ENCODE measurements around the gene NTM. TPM values are rescaled to one million over a fixed set of nuclear protein-coding genes. Genes with fewer than 3 reads are reported as not detected.

The NTM gene
- total and polyA plus RNA-seq, 2 experiments from 2014 or later = 2.2 to 4.9 TPM

GRCh38 chr11:131327421-131327820 lies 43.0 kb upstream of the NTM start:
- Histone ChIP-seq H3K4me1 (ENCODE audit: insufficient read depth) (no peaks in the 10 kb centered on the region), H3K79me2 (no peaks in the 10 kb centered on the region), H3K4me2 (no peak overlapping the region), H3K9me3 (ENCODE audit: low read depth) (no peaks in the 10 kb centered on the region), H4K20me1 (ENCODE audit: insufficient read depth, poor library complexity, severe bottlenecking) (no peaks in the 10 kb centered on the region), H3K27me3 (peaks cover 8% of the 10 kb centered on the region), H2AFZ (no peak overlapping the region), H3K36me3 (replicated peaks; ENCODE audit: insufficient read depth, low read depth) (no peaks in the 10 kb centered on the region), H3K4me3 (no peak overlapping the region), H3K27ac (no peak overlapping the region), H3K9me2 (replicated peaks; ENCODE audit: insufficient read depth) (no peaks in the 10 kb centered on the region)
- no peak for DNase-seq (ENCODE audit: low spot score)
- 59% methylated on average over 5 of the region's 5 CpGs for WGBS (ENCODE audit: low lambda C conversion rate, missing lambda C conversion rate)
- TF ChIP-seq EZH2 (IDR thresholded peaks at IDR 0.05; ENCODE audit: borderline replicate concordance) = no peak
- TF ChIP-seq EZH2phosphoT487 (IDR thresholded peaks at IDR 0.05; ENCODE audit: low read depth, severe bottlenecking, unreplicated experiment) = no peak
- TF ChIP-seq, protein P1, sequence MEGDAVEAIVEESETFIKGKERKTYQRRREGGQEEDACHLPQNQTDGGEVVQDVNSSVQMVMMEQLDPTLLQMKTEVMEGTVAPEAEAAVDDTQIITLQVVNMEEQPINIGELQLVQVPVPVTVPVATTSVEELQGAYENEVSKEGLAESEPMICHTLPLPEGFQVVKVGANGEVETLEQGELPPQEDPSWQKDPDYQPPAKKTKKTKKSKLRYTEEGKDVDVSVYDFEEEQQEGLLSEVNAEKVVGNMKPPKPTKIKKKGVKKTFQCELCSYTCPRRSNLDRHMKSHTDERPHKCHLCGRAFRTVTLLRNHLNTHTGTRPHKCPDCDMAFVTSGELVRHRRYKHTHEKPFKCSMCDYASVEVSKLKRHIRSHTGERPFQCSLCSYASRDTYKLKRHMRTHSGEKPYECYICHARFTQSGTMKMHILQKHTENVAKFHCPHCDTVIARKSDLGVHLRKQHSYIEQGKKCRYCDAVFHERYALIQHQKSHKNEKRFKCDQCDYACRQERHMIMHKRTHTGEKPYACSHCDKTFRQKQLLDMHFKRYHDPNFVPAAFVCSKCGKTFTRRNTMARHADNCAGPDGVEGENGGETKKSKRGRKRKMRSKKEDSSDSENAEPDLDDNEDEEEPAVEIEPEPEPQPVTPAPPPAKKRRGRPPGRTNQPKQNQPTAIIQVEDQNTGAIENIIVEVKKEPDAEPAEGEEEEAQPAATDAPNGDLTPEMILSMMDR (IDR thresholded peaks at IDR 0.05; ENCODE audit: poor library complexity) = no peak

DNA sequence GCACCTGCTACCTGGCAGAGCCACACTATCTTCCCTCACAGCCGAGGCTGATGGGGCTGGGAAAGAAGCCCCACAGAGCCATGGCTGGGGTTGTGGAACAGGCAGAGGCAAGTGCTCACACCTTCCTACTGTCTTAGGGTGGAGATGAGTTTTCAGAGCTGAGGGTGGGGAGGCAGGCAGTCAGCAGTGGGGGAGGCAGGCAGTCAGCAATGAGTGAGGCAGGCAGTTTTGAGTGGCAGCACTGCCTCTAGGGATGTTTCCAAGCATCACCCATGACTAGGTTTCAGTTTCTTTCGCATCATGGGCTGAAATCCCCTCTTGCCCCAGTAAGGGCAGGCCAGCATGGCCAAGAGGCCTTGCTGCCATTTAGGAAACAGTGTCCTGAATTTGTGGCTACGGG lies 41.6 kb upstream of the NTM start:
- Histone ChIP-seq H3K9me2 (replicated peaks; ENCODE audit: insufficient read depth) (no peaks in the 10 kb centered on the region), H3K4me3 (no peak overlapping the region), H3K36me3 (replicated peaks; ENCODE audit: insufficient read depth, low read depth) (no peaks in the 10 kb centered on the region), H4K20me1 (ENCODE audit: insufficient read depth, poor library complexity, severe bottlenecking) (no peaks in the 10 kb centered on the region), H3K4me1 (ENCODE audit: insufficient read depth) (no peaks in the 10 kb centered on the region), H3K27ac (no peak overlapping the region), H3K79me2 (no peaks in the 10 kb centered on the region), H3K4me2 (no peak overlapping the region), H3K9me3 (ENCODE audit: low read depth) (no peaks in the 10 kb centered on the region), H3K27me3 (peaks cover 8% of the 10 kb centered on the region), H2AFZ (no peak overlapping the region)
- TF ChIP-seq EZH2phosphoT487 (IDR thresholded peaks at IDR 0.05; ENCODE audit: low read depth, severe bottlenecking, unreplicated experiment) (no peak), EZH2 (IDR thresholded peaks at IDR 0.05; ENCODE audit: borderline replicate concordance) (no peak)
- TF ChIP-seq, protein P1 (IDR thresholded peaks at IDR 0.05; ENCODE audit: poor library complexity) = no peak
- DNase-seq (ENCODE audit: low spot score) = no peak
- WGBS (ENCODE audit: low lambda C conversion rate, missing lambda C conversion rate) = 90% methylated on average over 3 of the region's 3 CpGs

DNA sequence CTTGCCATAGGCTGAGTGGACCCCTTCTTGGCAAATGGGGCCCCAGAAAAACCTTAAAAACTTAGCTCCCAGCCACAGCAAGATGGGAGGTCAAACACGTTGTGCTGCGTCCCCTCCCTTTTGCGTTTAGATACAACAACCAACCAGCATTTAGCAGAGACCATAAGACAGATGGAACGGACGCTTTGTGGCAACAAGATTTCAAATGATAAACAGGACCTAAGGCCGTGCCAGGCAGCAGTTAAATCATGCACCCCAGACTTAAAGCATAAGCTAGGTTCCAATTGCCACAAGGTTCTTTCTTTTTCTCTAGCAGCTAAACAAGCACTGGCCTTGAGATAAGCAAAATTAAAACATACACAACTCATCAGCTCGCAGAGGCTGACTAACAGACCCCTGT lies 39.4 kb upstream of the NTM start:
- 51% methylated on average over 7 of the region's 7 CpGs for WGBS (ENCODE audit: low lambda C conversion rate, missing lambda C conversion rate)
- H3K9me2 ChIP-seq (replicated peaks; ENCODE audit: insufficient read depth) = no peaks in the 10 kb centered on the region
- no peaks in the 10 kb centered on the region for H4K20me1 ChIP-seq (ENCODE audit: insufficient read depth, poor library complexity, severe bottlenecking)
- H3K36me3 ChIP-seq (replicated peaks; ENCODE audit: insufficient read depth, low read depth) = no peaks in the 10 kb centered on the region
- H3K4me2 ChIP-seq = no peak overlapping the region
- TF ChIP-seq EZH2phosphoT487 (IDR thresholded peaks at IDR 0.05; ENCODE audit: low read depth, severe bottlenecking, unreplicated experiment) (no peak), EZH2 (IDR thresholded peaks at IDR 0.05; ENCODE audit: borderline replicate concordance) (no peak)
- TF ChIP-seq, protein P1 (IDR thresholded peaks at IDR 0.05; ENCODE audit: poor library complexity) = no peak
- no peak for DNase-seq (ENCODE audit: low spot score)
- H3K4me3 ChIP-seq = no peak overlapping the region
- H3K9me3 ChIP-seq (ENCODE audit: low read depth) = no peaks in the 10 kb centered on the region
- H3K4me1 ChIP-seq (ENCODE audit: insufficient read depth) = no peaks in the 10 kb centered on the region
- peaks cover 8% of the 10 kb centered on the region for H3K27me3 ChIP-seq
- no peak overlapping the region for H3K27ac ChIP-seq
- no peaks in the 10 kb centered on the region for H3K79me2 ChIP-seq
- H2AFZ ChIP-seq = no peak overlapping the region

DNA sequence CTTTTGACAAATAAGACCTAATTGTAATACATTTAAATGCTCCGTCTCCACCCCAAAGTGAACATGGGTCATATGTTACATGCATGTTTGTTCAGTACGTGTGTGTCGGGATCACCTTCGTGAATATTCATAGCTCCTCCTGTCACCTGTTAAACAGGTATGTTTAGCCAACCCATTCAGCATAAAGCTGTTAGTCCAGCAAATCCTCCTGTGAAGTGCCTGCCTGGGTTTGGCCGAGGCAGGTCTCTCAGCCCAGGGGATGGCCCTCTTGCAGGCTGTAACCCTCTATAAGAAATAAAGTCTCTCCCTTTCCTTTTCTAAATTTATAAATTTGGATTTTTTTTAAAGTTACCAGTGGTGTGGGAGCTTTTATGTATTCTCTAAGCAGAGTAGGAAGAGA lies 38.9 kb upstream of the NTM start:
- Histone ChIP-seq H3K79me2 (no peaks in the 10 kb centered on the region), H2AFZ (no peak overlapping the region), H3K9me3 (ENCODE audit: low read depth) (no peaks in the 10 kb centered on the region), H3K27ac (no peak overlapping the region), H3K4me1 (ENCODE audit: insufficient read depth) (no peaks in the 10 kb centered on the region), H3K4me2 (no peak overlapping the region), H4K20me1 (ENCODE audit: insufficient read depth, poor library complexity, severe bottlenecking) (no peaks in the 10 kb centered on the region), H3K27me3 (peaks cover 8% of the 10 kb centered on the region), H3K36me3 (replicated peaks; ENCODE audit: insufficient read depth, low read depth) (no peaks in the 10 kb centered on the region), H3K4me3 (no peak overlapping the region), H3K9me2 (replicated peaks; ENCODE audit: insufficient read depth) (no peaks in the 10 kb centered on the region)
- TF ChIP-seq, protein P1 (IDR thresholded peaks at IDR 0.05; ENCODE audit: poor library complexity) = no peak
- TF ChIP-seq EZH2 (IDR thresholded peaks at IDR 0.05; ENCODE audit: borderline replicate concordance) (no peak), EZH2phosphoT487 (IDR thresholded peaks at IDR 0.05; ENCODE audit: low read depth, severe bottlenecking, unreplicated experiment) (no peak)
- 73% methylated on average over 5 of the region's 5 CpGs for WGBS (ENCODE audit: low lambda C conversion rate, missing lambda C conversion rate)
- no peak for DNase-seq (ENCODE audit: low spot score)

All from hepatocyte (in vitro differentiated cells).